Mesodermal cell (in vitro differentiated cells): ENCODE results near the gene ELFN2. TPM values are rescaled to one million over a fixed set of nuclear protein-coding genes. Genes with fewer than 3 reads are reported as not detected.

Source experiments
- H3K27ac ChIP-seq: 2 replicates; pipeline ENCODE4 v1.7.0; 2013; ENCODE audit warnings: mild to moderate bottlenecking, low read depth, low read length, moderate library complexity; ENCODE audit not compliant: severe bottlenecking
- H3K36me3 ChIP-seq: 2 replicates; pipeline ENCODE4 v1.7.1; 2013; ENCODE audit warnings: mild to moderate bottlenecking, low read length, moderate library complexity; ENCODE audit not compliant: control insufficient read depth, insufficient read depth
- H3K4me1 ChIP-seq: one replicate; pipeline ENCODE4 v1.7.1; 2013; ENCODE audit warnings: mild to moderate bottlenecking, low read length; ENCODE audit not compliant: insufficient read depth, control insufficient read depth, poor library complexity, severe bottlenecking
- H3K4me3 ChIP-seq: 2 replicates; pipeline ENCODE4 v1.7.0; 2013; ENCODE audit warnings: low read length, control low read depth, mild to moderate bottlenecking; ENCODE audit not compliant: insufficient read depth, poor library complexity, severe bottlenecking; ENCODE audit errors: extremely low read depth
- H3K9me3 ChIP-seq: 2 replicates; pipeline ENCODE4 v1.7.1; 2013; ENCODE audit warnings: mild to moderate bottlenecking, low read length, moderate library complexity; ENCODE audit not compliant: control insufficient read depth
- WGBS, 2 experiments: methylation state at CpG; one replicate each; pipeline ENCODE4 v1.1.5; 2013; ENCODE audit warnings: missing lambda C conversion rate in 2 of 2; ENCODE audit not compliant: insufficient coverage in 2 of 2; 5-methylcytosine and 5-hydroxymethylcytosine counted together
- polyA plus RNA-seq, 2 experiments: library from polyadenylated mRNA; stranded (reverse); fragments of 50-300 nt; gene quantifications; one replicate each; pipeline ENCODE4 v1.2.3, GENCODE V29; 2013

The ELFN2 gene, protein sequence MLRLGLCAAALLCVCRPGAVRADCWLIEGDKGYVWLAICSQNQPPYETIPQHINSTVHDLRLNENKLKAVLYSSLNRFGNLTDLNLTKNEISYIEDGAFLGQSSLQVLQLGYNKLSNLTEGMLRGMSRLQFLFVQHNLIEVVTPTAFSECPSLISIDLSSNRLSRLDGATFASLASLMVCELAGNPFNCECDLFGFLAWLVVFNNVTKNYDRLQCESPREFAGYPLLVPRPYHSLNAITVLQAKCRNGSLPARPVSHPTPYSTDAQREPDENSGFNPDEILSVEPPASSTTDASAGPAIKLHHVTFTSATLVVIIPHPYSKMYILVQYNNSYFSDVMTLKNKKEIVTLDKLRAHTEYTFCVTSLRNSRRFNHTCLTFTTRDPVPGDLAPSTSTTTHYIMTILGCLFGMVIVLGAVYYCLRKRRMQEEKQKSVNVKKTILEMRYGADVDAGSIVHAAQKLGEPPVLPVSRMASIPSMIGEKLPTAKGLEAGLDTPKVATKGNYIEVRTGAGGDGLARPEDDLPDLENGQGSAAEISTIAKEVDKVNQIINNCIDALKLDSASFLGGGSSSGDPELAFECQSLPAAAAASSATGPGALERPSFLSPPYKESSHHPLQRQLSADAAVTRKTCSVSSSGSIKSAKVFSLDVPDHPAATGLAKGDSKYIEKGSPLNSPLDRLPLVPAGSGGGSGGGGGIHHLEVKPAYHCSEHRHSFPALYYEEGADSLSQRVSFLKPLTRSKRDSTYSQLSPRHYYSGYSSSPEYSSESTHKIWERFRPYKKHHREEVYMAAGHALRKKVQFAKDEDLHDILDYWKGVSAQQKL
- 0.22 TPM for polyA plus RNA-seq (2013, experiment 1 of 2)
- polyA plus RNA-seq (2013, experiment 2 of 2) = 0.15 TPM

- Histone ChIP-seq H3K36me3 (no peaks in the 10 kb centered on the region), H3K9me3 (no peaks in the 10 kb centered on the region), H3K4me1 (peaks cover 15% of the 10 kb centered on the region), H3K4me3 (peak within 1 kb of the TSS; percentile 39), H3K27ac (no peak within 1 kb of the TSS)
- 1% methylated on average over 31 to 52 of the region's 72 CpGs for WGBS, 2 experiments
These were observed at the start of gene ELFN2 for GRCh38 chr22:37427135-37427710. ELFN2 (minus strand) TSS chr22:37427479; CDS start chr22:37375534, 51,945 bp downstream.

GRCh38 chr22:37476389-37477329, 49.4 kb upstream of the ELFN2 start:
- H3K4me1 ChIP-seq = no peaks in the 10 kb centered on the region
- no peaks in the 10 kb centered on the region for H3K36me3 ChIP-seq
- no peak overlapping the region for H3K27ac ChIP-seq
- no peaks in the 10 kb centered on the region for H3K9me3 ChIP-seq
- H3K4me3 ChIP-seq = no peak overlapping the region
- 73 to 82% methylated on average over 9 to 12 of the region's 14 CpGs for WGBS, 2 experiments

DNA sequence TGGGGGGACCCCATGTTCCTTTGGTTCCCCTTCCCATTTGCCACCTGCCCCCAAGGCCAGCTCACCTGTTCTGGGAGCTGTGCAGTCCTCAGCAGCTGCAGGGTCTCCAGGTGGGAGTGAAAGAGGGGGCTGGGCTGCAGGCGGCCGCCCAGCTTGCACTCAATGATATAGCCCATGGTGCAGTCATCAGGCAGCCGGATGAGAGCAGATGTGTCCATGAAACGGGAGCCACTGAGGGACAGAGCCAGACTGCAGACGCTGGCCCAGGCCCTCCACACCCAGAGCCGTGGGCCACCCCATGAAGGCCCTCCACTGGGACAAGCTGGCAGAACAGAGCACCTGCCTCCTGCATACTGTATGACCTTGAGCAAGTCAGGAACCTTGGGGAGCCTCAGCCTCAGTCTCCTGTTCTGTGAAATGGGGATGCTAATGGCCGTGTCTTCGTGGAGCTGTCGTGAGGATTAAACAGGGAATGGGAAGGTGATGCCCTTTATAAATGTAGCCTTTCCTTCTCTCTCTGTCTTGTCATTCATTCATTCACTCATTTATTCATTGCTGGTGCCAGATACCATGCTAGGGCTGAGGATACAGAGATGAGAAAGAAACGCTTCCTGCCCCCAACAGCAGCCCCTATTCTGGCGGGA, 47.3 kb upstream of the ELFN2 start:
- WGBS, 2 experiments = 85 to 94% methylated on average over 8 to 10 of the region's 11 CpGs
- H3K27ac ChIP-seq = no peak overlapping the region
- H3K9me3 ChIP-seq = no peaks in the 10 kb centered on the region
- H3K4me3 ChIP-seq = no peak overlapping the region
- no peaks in the 10 kb centered on the region for H3K4me1 ChIP-seq
- no peaks in the 10 kb centered on the region for H3K36me3 ChIP-seq

DNA sequence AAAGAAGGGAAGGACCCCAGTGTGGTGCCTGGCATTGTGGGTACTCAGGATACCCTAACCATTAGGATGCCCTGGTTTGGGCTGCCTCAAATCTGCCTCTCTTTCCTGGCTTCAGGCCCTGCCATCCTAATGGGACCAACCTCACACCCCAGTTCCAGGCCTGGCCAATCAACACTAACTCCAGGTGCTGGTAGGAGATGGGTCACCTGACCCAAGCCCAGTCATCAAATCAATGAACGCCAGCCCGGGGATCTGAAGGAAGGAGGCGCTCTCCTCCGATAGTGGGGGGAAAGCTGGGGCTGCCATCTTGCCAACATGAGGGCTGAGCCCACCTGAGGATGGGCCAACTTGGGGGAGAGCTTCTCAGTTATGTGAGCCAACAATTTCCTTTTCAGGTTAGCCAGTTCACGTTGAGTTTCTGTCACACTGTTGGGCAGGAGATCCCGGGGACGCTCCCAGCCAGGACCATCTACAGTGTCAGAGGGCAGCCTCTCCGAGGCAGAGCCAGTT, 46.2 kb upstream of the ELFN2 start:
- H3K4me3 ChIP-seq = no peak overlapping the region
- 91 to 97% methylated on average over 3 to 8 of the region's 8 CpGs for WGBS, 2 experiments
- no peaks in the 10 kb centered on the region for H3K9me3 ChIP-seq
- H3K36me3 ChIP-seq = no peaks in the 10 kb centered on the region
- H3K4me1 ChIP-seq = no peaks in the 10 kb centered on the region
- no peak overlapping the region for H3K27ac ChIP-seq

- Histone ChIP-seq H3K36me3 (no peaks in the 10 kb centered on the region), H3K27ac (no peak overlapping the region), H3K4me3 (no peak overlapping the region), H3K4me1 (no peaks in the 10 kb centered on the region), H3K9me3 (no peaks in the 10 kb centered on the region)
- WGBS, 2 experiments = 23 to 67% methylated on average over 2 to 4 of the region's 8 CpGs
These were observed 45.2 kb upstream of the ELFN2 start for GRCh38 chr22:37472418-37473006.

GRCh38 chr22:37471727-37472417, 44.6 kb upstream of the ELFN2 start:
- Histone ChIP-seq H3K4me3 (no peak overlapping the region), H3K27ac (no peak overlapping the region)
- 78 to 93% methylated on average over 5 of the region's 9 CpGs for WGBS, 2 experiments

GRCh38 chr22:37470087-37470445, 42.8 kb upstream of the ELFN2 start:
- Histone ChIP-seq H3K9me3 (no peaks in the 10 kb centered on the region), H3K36me3 (no peaks in the 10 kb centered on the region), H3K4me3 (no peak overlapping the region), H3K4me1 (no peaks in the 10 kb centered on the region), H3K27ac (no peak overlapping the region)
- WGBS, 2 experiments = 83 to 87% methylated on average over 2 to 3 of the region's 5 CpGs

More at GRCh38 chr22:37471727-37472417, 44.6 kb upstream of the ELFN2 start:
- Histone ChIP-seq H3K4me1 (no peaks in the 10 kb centered on the region), H3K36me3 (no peaks in the 10 kb centered on the region), H3K9me3 (no peaks in the 10 kb centered on the region)

GRCh38 chr22:37469416-37470086, 42.3 kb upstream of the ELFN2 start:
- Histone ChIP-seq H3K36me3 (no peaks in the 10 kb centered on the region), H3K4me3 (no peak overlapping the region), H3K4me1 (no peaks in the 10 kb centered on the region), H3K9me3 (no peaks in the 10 kb centered on the region), H3K27ac (no peak overlapping the region)
- 80 to 90% methylated on average over 7 to 8 of the region's 8 CpGs for WGBS, 2 experiments
